HepG2 (cell line): ENCODE results near the gene TP73. TPM values are rescaled to one million over a fixed set of nuclear protein-coding genes. Genes with fewer than 3 reads are reported as not detected.

Source experiments
- HNRNPL ChIP-seq: fragments of 200-400 bp; formaldehyde crosslinking; IDR thresholded peaks from 2 replicates; pipeline ENCODE4 v1.6.1; 2017; ENCODE audit warnings: mild to moderate bottlenecking, low read depth, low read length
- IKZF4 ChIP-seq: sonication (generic); formaldehyde crosslinking; IDR thresholded peaks from 2 replicates; pipeline ENCODE4 v1.5.1; 2020; ENCODE audit warnings: borderline replicate concordance, mild to moderate bottlenecking, low read depth, missing genetic modification reagents; ENCODE audit errors: not compliant biosample characterization
- MAFG ChIP-seq: sonication (generic); formaldehyde crosslinking; IDR thresholded peaks from 2 replicates; pipeline ENCODE4 v1.5.1; 2020; ENCODE audit warnings: mild to moderate bottlenecking, missing genetic modification reagents
- NFATC3 ChIP-seq: sonication (generic); formaldehyde crosslinking; IDR thresholded peaks from 2 replicates; pipeline ENCODE4 v1.5.1; 2020; ENCODE audit warnings: mild to moderate bottlenecking, missing genetic modification reagents
- SNAPC2 ChIP-seq: sonication (generic); formaldehyde crosslinking; IDR thresholded peaks from 2 replicates; pipeline ENCODE4 v1.8.1; 2022; ENCODE audit warnings: mild to moderate bottlenecking, missing genetic modification reagents
- ZNF121 ChIP-seq: sonication (generic); formaldehyde crosslinking; IDR thresholded peaks from 2 replicates; pipeline ENCODE4 v1.5.0; 2020; ENCODE audit warnings: mild to moderate bottlenecking, missing genetic modification reagents
- ZNF781 ChIP-seq: sonication (generic); formaldehyde crosslinking; IDR thresholded peaks from 2 replicates; pipeline ENCODE4 v1.5.1; 2020; ENCODE audit warnings: borderline replicate concordance, mild to moderate bottlenecking, missing genetic modification reagents; ENCODE audit errors: not compliant biosample characterization
- polyA plus RNA-seq, 8 experiments: library from polyadenylated mRNA; depleted of rRNA in 3 of 8; stranded (reverse) in 7 of 8; unstranded in 1 of 8; fragments of >200 nt; fragmentation: Illumina TruSeq in 4 of 8; extraction: Trizol in 4 of 8; gene quantifications; 2 replicates each; pipeline versions ENCODE4 v1.2.1 to v1.2.3, GENCODE V29; 2011 to 2016; ENCODE audit warnings: low read depth in 4 of 8, missing spikeins in 1 of 8, mixed read lengths in 1 of 8; ENCODE audit not compliant: insufficient read depth in 1 of 8
- total RNA-seq, 5 experiments: library from RNA; depleted of rRNA; stranded (reverse); fragments of >200 nt; fragmentation: Illumina TruSeq; extraction: Trizol; gene quantifications; 2 replicates each; pipeline ENCODE4 v1.2.3, GENCODE V29; 2016; ENCODE audit warnings: low read depth in 1 of 5
- TF ChIP-seq, protein P1 (sequence below): sonication (generic); formaldehyde crosslinking; IDR thresholded peaks from 2 replicates; pipeline ENCODE4 v1.9.0; 2021; ENCODE audit warnings: missing genetic modification reagents, borderline replicate concordance
- TF ChIP-seq, protein P2 (sequence below): sonication (generic); formaldehyde crosslinking; IDR thresholded peaks from 2 replicates; pipeline ENCODE4 v1.5.0; 2020; ENCODE audit warnings: missing genetic modification reagents, mild to moderate bottlenecking, borderline replicate concordance
- TF ChIP-seq, protein P3 (sequence below): IDR thresholded peaks from 2 replicates; pipeline ENCODE4 v1.6.1; 2012; ENCODE audit warnings: inconsistent platforms
- TF ChIP-seq, protein P4 (sequence below): sonication (generic); formaldehyde crosslinking; conservative IDR thresholded peaks from 2 replicates; pipeline ENCODE4 v1.8.0; 2022; ENCODE audit warnings: low read depth, missing genetic modification reagents
- TF ChIP-seq, protein P5 (sequence below): sonication (generic); formaldehyde crosslinking; IDR thresholded peaks from 2 replicates; pipeline ENCODE4; 2020; ENCODE audit warnings: missing genetic modification reagents, mild to moderate bottlenecking, borderline replicate concordance
- TF ChIP-seq, protein P6 (sequence below): sonication (generic); formaldehyde crosslinking; IDR thresholded peaks from 2 replicates; pipeline ENCODE4 v1.4.0; 2020; ENCODE audit warnings: missing genetic modification reagents
- TF ChIP-seq, protein P7 (sequence below): sonication (generic); formaldehyde crosslinking; IDR thresholded peaks from 2 replicates; pipeline ENCODE4 v1.4.0; 2020; ENCODE audit warnings: missing genetic modification reagents; ENCODE audit errors: not compliant biosample characterization

Gene TP73
- total and polyA plus RNA-seq, 2 of the 13 experiments (the other 11 are each of a cell fraction or from before 2014, with no cell fraction given) = 0.49 to 1.1 TPM

DNA sequence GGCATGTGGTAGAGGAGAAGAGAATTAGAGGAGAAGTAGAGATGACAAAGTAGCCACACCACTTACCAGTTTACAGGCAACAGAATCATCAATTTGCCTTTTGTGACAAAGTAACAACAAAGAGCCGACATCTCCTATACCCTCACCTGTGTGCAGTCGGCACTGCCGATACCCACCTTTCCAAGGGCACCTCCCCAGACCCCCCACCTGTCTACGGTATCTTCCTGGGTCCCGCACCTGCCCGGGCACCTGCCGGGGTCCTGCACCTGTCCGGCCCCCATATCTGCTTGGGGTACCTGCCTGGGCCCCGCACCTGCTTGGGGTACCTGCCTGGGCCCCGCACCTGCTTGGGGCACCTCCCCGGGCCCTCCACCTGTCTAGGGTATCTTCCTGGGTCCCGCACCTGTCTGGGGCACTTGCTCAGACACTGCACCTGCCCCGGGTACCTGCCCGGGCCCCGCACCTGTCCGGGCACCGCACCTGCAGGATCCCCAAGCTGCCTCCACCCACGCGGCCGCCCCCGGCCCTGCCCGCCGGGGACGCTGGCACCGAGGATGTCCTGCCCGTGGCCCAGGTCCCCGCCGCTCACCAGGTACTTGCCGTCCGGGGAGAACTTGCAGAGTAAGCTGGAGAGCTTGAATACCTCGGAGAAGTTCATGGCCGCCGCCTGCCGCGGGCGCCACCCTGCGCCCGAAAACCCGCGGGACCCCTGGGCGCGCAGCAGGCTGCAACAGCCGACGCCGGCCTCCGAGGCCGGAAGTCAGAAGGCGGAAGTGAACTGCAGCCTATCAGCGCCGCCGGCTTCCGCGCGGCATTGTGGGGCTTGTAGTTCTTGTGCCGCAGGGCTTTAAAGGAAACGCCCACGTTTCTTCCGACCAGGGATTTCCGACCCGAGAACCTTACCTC is 2.7 kb upstream of the TP73 start, which contains the start of gene WRAP73 (continued):
- TF ChIP-seq, protein P1, sequence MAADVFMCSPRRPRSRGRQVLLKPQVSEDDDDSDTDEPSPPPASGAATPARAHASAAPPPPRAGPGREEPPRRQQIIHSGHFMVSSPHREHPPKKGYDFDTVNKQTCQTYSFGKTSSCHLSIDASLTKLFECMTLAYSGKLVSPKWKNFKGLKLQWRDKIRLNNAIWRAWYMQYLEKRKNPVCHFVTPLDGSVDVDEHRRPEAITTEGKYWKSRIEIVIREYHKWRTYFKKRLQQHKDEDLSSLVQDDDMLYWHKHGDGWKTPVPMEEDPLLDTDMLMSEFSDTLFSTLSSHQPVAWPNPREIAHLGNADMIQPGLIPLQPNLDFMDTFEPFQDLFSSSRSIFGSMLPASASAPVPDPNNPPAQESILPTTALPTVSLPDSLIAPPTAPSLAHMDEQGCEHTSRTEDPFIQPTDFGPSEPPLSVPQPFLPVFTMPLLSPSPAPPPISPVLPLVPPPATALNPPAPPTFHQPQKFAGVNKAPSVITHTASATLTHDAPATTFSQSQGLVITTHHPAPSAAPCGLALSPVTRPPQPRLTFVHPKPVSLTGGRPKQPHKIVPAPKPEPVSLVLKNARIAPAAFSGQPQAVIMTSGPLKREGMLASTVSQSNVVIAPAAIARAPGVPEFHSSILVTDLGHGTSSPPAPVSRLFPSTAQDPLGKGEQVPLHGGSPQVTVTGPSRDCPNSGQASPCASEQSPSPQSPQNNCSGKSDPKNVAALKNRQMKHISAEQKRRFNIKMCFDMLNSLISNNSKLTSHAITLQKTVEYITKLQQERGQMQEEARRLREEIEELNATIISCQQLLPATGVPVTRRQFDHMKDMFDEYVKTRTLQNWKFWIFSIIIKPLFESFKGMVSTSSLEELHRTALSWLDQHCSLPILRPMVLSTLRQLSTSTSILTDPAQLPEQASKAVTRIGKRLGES (CRISPR knock-in tag) = no peak
- TF ChIP-seq, protein P2, sequence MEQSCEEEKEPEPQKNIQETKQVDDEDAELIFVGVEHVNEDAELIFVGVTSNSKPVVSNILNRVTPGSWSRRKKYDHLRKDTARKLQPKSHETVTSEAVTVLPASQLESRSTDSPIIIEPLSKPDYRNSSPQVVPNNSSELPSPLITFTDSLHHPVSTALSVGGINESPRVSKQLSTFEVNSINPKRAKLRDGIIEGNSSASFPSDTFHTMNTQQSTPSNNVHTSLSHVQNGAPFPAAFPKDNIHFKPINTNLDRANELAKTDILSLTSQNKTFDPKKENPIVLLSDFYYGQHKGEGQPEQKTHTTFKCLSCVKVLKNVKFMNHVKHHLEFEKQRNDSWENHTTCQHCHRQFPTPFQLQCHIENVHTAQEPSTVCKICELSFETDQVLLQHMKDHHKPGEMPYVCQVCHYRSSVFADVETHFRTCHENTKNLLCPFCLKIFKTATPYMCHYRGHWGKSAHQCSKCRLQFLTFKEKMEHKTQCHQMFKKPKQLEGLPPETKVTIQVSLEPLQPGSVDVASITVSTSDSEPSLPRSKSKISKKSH = no peak
- TF ChIP-seq MAFG (CRISPR knock-in tag) = no peak
- TF ChIP-seq IKZF4 (CRISPR knock-in tag) = no peak
- TF ChIP-seq ZNF121 = no peak
- TF ChIP-seq, protein P3, sequence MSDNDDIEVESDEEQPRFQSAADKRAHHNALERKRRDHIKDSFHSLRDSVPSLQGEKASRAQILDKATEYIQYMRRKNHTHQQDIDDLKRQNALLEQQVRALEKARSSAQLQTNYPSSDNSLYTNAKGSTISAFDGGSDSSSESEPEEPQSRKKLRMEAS = peak; percentile 42
- no peak for TF ChIP-seq SNAPC2 (CRISPR knock-in tag)
- no peak for TF ChIP-seq HNRNPL
- TF ChIP-seq, protein P4, sequence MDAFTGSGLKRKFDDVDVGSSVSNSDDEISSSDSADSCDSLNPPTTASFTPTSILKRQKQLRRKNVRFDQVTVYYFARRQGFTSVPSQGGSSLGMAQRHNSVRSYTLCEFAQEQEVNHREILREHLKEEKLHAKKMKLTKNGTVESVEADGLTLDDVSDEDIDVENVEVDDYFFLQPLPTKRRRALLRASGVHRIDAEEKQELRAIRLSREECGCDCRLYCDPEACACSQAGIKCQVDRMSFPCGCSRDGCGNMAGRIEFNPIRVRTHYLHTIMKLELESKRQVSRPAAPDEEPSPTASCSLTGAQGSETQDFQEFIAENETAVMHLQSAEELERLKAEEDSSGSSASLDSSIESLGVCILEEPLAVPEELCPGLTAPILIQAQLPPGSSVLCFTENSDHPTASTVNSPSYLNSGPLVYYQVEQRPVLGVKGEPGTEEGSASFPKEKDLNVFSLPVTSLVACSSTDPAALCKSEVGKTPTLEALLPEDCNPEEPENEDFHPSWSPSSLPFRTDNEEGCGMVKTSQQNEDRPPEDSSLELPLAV (CRISPR knock-in tag) = no peak
- TF ChIP-seq, protein P5, sequence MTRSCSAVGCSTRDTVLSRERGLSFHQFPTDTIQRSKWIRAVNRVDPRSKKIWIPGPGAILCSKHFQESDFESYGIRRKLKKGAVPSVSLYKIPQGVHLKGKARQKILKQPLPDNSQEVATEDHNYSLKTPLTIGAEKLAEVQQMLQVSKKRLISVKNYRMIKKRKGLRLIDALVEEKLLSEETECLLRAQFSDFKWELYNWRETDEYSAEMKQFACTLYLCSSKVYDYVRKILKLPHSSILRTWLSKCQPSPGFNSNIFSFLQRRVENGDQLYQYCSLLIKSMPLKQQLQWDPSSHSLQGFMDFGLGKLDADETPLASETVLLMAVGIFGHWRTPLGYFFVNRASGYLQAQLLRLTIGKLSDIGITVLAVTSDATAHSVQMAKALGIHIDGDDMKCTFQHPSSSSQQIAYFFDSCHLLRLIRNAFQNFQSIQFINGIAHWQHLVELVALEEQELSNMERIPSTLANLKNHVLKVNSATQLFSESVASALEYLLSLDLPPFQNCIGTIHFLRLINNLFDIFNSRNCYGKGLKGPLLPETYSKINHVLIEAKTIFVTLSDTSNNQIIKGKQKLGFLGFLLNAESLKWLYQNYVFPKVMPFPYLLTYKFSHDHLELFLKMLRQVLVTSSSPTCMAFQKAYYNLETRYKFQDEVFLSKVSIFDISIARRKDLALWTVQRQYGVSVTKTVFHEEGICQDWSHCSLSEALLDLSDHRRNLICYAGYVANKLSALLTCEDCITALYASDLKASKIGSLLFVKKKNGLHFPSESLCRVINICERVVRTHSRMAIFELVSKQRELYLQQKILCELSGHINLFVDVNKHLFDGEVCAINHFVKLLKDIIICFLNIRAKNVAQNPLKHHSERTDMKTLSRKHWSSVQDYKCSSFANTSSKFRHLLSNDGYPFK = peak; percentile 96
- TF ChIP-seq, protein P6, sequence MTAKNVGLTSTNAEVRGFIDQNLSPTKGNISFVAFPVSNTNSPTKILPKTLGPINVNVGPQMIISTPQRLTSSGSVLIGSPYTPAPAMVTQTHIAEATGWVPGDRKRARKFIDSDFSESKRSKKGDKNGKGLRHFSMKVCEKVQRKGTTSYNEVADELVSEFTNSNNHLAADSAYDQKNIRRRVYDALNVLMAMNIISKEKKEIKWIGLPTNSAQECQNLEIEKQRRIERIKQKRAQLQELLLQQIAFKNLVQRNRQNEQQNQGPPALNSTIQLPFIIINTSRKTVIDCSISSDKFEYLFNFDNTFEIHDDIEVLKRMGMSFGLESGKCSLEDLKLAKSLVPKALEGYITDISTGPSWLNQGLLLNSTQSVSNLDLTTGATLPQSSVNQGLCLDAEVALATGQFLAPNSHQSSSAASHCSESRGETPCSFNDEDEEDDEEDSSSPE (CRISPR knock-in tag) = peak; percentile 66
- TF ChIP-seq, protein P7, sequence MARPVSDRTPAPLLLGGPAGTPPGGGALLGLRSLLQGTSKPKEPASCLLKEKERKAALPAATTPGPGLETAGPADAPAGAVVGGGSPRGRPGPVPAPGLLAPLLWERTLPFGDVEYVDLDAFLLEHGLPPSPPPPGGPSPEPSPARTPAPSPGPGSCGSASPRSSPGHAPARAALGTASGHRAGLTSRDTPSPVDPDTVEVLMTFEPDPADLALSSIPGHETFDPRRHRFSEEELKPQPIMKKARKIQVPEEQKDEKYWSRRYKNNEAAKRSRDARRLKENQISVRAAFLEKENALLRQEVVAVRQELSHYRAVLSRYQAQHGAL (CRISPR knock-in tag) = no peak
- TF ChIP-seq ZNF781 (CRISPR knock-in tag) = no peak
- TF ChIP-seq NFATC3 = no peak
